ENCODE data around the gene CAMK1D. TPM values are rescaled to one million over a fixed set of nuclear protein-coding genes. Genes with fewer than 3 reads are reported as not detected.
"Not testable (repeated sequence)": the region's sequence is repeated elsewhere in the genome, so short reads cannot be mapped to it uniquely, and the experiment has no call there.

CAMK1D gene
- total RNA-seq, 1 experiment from 2014 or later: 10.2 TPM

DNA sequence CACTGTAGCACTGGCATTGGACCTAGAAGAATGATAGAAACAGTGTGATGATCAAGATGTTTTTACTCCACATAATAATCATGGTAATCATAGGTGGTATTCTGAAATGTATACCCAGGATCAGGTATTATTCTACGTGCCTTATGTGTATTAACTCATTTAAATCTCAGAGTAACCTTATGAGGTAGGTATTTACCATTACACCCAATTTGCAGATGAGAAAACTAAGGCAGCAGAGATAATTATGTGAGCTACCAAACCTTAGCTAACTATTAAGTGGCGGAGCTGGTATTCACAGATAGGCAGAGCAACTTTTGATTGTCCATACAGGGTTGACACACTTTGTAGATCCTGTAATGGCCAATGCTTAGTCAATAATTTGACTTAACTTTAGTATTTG, 2.5 kb downstream of the CAMK1D start (continued):
- no peak for TF ChIP-seq GABPB1 (CRISPR knock-in tag; IDR thresholded peaks at IDR 0.05)
- TF ChIP-seq CBFB (CRISPR knock-in tag; IDR thresholded peaks at IDR 0.05; ENCODE audit: low read depth): no peak

DNA sequence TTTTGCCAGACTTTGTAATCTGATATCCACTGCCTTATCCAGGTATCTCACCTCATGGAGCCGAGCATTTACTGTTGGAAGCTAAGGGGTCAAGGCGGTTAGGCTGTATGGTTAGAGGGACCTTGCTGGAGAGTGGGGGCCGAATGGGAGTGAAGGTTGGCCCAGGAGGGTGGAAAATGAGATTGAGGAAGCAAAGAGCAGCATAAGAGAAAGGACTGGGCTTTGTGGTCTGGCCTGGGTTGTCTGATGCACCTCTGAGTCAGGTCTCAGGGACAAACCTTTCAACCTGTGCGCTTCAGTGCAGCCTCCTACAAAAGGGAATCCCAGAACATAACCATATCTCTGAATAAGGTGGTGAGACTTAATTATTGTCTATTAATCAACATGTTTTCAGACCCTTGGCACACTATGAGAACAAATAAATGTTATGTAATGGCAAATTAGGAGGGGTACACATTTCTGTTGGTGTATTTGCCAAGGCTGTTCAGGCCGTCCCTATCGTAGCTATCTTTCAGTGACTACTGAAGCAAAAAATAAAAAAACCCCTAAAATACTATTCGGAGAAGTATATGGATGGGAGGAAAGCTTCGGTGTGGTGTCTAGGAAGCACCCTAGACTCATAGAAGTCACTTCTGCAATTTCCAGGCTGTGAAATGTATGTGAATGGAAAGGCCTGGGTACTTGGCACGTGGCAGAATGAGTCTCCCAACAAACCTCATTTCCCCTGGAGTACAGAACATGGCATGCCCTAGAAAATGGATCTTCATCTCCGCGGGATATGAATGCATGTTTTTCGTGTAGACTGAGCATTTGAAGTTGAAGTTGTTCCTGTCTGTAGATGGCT, 4.3 kb downstream of the CAMK1D start:
- peaks cover 2% of the 10 kb centered on the region; the same call in 1 of the 2 replicates for H3K36me3 Mint-ChIP-seq
- ChIA-PET CTCF (no interaction called here), POLR2A (no interaction called here)
- H3K4me1 Mint-ChIP-seq: peaks cover 56% of the 10 kb centered on the region
- H3K4me3 Mint-ChIP-seq: no peak overlapping the region
- H3K27me3 Mint-ChIP-seq (ENCODE audit: low read depth): peaks cover 27% of the 10 kb centered on the region
- peak overlapping the region; percentile 43; the same call in 1 of the 2 replicates for H3K27ac Mint-ChIP-seq
- DNase-seq (ENCODE audit: low spot score): no peak
- no peaks in the 10 kb centered on the region for H3K9me3 Mint-ChIP-seq
- no peak for ATAC-seq
- TF ChIP-seq, protein P1, sequence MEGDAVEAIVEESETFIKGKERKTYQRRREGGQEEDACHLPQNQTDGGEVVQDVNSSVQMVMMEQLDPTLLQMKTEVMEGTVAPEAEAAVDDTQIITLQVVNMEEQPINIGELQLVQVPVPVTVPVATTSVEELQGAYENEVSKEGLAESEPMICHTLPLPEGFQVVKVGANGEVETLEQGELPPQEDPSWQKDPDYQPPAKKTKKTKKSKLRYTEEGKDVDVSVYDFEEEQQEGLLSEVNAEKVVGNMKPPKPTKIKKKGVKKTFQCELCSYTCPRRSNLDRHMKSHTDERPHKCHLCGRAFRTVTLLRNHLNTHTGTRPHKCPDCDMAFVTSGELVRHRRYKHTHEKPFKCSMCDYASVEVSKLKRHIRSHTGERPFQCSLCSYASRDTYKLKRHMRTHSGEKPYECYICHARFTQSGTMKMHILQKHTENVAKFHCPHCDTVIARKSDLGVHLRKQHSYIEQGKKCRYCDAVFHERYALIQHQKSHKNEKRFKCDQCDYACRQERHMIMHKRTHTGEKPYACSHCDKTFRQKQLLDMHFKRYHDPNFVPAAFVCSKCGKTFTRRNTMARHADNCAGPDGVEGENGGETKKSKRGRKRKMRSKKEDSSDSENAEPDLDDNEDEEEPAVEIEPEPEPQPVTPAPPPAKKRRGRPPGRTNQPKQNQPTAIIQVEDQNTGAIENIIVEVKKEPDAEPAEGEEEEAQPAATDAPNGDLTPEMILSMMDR (IDR thresholded peaks at IDR 0.05): no peak
- TF ChIP-seq, protein P2, sequence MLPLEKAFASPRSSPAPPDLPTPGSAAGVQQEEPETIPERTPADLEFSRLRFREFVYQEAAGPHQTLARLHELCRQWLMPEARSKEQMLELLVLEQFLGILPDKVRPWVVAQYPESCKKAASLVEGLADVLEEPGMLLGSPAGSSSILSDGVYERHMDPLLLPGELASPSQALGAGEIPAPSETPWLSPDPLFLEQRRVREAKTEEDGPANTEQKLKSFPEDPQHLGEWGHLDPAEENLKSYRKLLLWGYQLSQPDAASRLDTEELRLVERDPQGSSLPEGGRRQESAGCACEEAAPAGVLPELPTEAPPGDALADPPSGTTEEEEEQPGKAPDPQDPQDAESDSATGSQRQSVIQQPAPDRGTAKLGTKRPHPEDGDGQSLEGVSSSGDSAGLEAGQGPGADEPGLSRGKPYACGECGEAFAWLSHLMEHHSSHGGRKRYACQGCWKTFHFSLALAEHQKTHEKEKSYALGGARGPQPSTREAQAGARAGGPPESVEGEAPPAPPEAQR (CRISPR knock-in tag; IDR thresholded peaks at IDR 0.05): no peak
- TF ChIP-seq IRF2 (CRISPR knock-in tag; IDR thresholded peaks at IDR 0.05; ENCODE audit: borderline replicate concordance, low read depth) (no peak), ZNF219 (CRISPR knock-in tag; IDR thresholded peaks at IDR 0.05; ENCODE audit: borderline replicate concordance) (no peak), FOXP1 (CRISPR knock-in tag; IDR thresholded peaks at IDR 0.05; ENCODE audit: borderline replicate concordance) (no peak), CBFB (CRISPR knock-in tag; IDR thresholded peaks at IDR 0.05; ENCODE audit: low read depth) (no peak), TCF7 (CRISPR knock-in tag; IDR thresholded peaks at IDR 0.05; ENCODE audit: low read depth) (no peak), GTF2I (CRISPR knock-in tag; conservative IDR thresholded peaks at IDR 0.05) (no peak), EMX1 (CRISPR knock-in tag; IDR thresholded peaks at IDR 0.05) (no peak), ZNF396 (CRISPR knock-in tag; IDR thresholded peaks at IDR 0.05; ENCODE audit: borderline replicate concordance) (no peak), ZNF121 (CRISPR knock-in tag; IDR thresholded peaks at IDR 0.05) (no peak), ZNF138 (CRISPR knock-in tag; conservative IDR thresholded peaks at IDR 0.05) (no peak)
- TF ChIP-seq, protein P3, sequence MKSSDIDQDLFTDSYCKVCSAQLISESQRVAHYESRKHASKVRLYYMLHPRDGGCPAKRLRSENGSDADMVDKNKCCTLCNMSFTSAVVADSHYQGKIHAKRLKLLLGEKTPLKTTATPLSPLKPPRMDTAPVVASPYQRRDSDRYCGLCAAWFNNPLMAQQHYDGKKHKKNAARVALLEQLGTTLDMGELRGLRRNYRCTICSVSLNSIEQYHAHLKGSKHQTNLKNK (CRISPR knock-in tag; IDR thresholded peaks at IDR 0.05): no peak

DNA sequence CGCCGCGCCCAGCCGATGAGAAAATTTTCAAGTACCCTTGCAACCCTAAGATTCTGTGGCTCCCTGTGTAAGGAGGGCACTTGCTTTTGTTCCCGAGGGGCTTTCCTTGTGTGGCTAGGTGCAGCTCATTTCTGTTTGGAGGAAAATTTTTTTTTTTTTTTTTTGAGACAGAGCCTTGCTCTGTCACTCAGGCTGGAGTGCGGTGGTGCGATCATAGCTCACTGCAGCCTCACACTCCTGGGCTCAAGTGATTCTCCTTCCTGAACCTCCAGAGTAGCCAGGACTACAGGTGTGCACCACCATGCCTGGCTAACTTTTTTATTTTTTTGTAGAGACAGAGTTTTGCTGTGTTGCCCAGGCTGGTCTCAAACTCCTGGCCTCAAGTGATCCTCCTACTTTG, 5.3 kb downstream of the CAMK1D start:
- H3K27ac Mint-ChIP-seq; H3K9me3 Mint-ChIP-seq; ATAC-seq; DNase-seq (ENCODE audit: low spot score); H3K4me3 Mint-ChIP-seq; POLR2A ChIA-PET; H3K36me3 Mint-ChIP-seq: not testable (repeated sequence)
- CTCF ChIA-PET: interaction anchor here (0.6 kb wide), 1 partner anchor 18 kb away, joined by 3 read pairs; no protein-coding TSS in a partner anchor
- Mint-ChIP-seq H3K27me3 (ENCODE audit: low read depth) (peaks cover 27% of the 10 kb centered on the region), H3K4me1 (peaks cover 67% of the 10 kb centered on the region)

DNA sequence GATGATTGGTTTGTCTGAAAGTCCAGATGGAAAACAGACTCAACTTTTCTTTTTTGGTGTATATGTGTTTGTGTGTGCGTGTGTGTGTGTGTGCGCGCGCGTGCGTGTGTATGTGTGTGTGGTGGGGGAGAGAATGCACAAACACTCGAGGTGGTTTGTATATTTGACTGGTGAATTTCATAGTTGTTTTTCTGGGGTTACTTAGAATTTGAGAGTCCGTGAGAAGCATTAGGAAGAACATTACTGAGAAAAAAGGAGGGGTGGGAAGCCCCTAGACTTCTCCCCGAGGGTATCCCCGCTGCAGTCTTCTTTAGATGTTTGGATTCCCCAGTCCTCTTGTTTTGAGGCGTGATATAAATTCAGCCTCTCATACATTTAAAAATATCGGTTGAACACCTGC, 6.0 kb downstream of the CAMK1D start:
- no peak overlapping the region for H3K4me3 Mint-ChIP-seq
- peaks cover 70% of the 10 kb centered on the region for H3K4me1 Mint-ChIP-seq
- DNase-seq (ENCODE audit: low spot score) (no peak), ATAC-seq (no peak)
- peaks cover 23% of the 10 kb centered on the region for H3K27me3 Mint-ChIP-seq (ENCODE audit: low read depth)
- H3K27ac Mint-ChIP-seq: peak overlapping the region; percentile 43; the same call in 1 of the 2 replicates
- H3K36me3 Mint-ChIP-seq: no peaks in the 10 kb centered on the region; the same call in 1 of the 2 replicates
- ChIA-PET CTCF (no interaction called here), POLR2A (no interaction called here)
- no peaks in the 10 kb centered on the region for H3K9me3 Mint-ChIP-seq
- TF ChIP-seq ZNF317 (CRISPR knock-in tag; IDR thresholded peaks at IDR 0.05; ENCODE audit: borderline replicate concordance, low read depth) (no peak), MXD4 (CRISPR knock-in tag; IDR thresholded peaks at IDR 0.05; ENCODE audit: borderline replicate concordance) (no peak), ZNF121 (CRISPR knock-in tag; IDR thresholded peaks at IDR 0.05) (no peak), IRF2 (CRISPR knock-in tag; IDR thresholded peaks at IDR 0.05; ENCODE audit: borderline replicate concordance, low read depth) (no peak)
- TF ChIP-seq, protein P4, sequence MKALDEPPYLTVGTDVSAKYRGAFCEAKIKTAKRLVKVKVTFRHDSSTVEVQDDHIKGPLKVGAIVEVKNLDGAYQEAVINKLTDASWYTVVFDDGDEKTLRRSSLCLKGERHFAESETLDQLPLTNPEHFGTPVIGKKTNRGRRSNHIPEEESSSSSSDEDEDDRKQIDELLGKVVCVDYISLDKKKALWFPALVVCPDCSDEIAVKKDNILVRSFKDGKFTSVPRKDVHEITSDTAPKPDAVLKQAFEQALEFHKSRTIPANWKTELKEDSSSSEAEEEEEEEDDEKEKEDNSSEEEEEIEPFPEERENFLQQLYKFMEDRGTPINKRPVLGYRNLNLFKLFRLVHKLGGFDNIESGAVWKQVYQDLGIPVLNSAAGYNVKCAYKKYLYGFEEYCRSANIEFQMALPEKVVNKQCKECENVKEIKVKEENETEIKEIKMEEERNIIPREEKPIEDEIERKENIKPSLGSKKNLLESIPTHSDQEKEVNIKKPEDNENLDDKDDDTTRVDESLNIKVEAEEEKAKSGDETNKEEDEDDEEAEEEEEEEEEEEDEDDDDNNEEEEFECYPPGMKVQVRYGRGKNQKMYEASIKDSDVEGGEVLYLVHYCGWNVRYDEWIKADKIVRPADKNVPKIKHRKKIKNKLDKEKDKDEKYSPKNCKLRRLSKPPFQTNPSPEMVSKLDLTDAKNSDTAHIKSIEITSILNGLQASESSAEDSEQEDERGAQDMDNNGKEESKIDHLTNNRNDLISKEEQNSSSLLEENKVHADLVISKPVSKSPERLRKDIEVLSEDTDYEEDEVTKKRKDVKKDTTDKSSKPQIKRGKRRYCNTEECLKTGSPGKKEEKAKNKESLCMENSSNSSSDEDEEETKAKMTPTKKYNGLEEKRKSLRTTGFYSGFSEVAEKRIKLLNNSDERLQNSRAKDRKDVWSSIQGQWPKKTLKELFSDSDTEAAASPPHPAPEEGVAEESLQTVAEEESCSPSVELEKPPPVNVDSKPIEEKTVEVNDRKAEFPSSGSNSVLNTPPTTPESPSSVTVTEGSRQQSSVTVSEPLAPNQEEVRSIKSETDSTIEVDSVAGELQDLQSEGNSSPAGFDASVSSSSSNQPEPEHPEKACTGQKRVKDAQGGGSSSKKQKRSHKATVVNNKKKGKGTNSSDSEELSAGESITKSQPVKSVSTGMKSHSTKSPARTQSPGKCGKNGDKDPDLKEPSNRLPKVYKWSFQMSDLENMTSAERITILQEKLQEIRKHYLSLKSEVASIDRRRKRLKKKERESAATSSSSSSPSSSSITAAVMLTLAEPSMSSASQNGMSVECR (CRISPR knock-in tag; IDR thresholded peaks at IDR 0.05; ENCODE audit: borderline replicate concordance): no peak
- TF ChIP-seq, protein P5, sequence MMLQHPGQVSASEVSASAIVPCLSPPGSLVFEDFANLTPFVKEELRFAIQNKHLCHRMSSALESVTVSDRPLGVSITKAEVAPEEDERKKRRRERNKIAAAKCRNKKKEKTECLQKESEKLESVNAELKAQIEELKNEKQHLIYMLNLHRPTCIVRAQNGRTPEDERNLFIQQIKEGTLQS (CRISPR knock-in tag; conservative IDR thresholded peaks at IDR 0.05): no peak
- TF ChIP-seq, protein P3 (CRISPR knock-in tag; IDR thresholded peaks at IDR 0.05): no peak

Measured in WTC11 (cell line).